Stimulated activated CD4-positive, alpha-beta T cell treated with anti-CD3 and anti-CD28 coated beads, Interleukin-2, amount 100 ng/mL, for 4 hours (primary cell): ENCODE measurements around the gene ESR1.
"Not testable (repeated sequence)": the region's sequence is repeated elsewhere in the genome, so short reads cannot be mapped to it uniquely, and the experiment has no call there.

Source experiments
- DNase-seq: peaks from one replicate; pipeline ENCODE4 v3.0.0-alpha.2; 2020; ENCODE audit warnings: low read depth

Gene ESR1

GRCh38 chr6:152135755-152136448 is 328.4 kb downstream of the ESR1 start:
- DNase-seq: no peak

GRCh38 chr6:152136449-152136825 is 329.0 kb downstream of the ESR1 start:
- DNase-seq: no peak

GRCh38 chr6:152138344-152138743 is 330.9 kb downstream of the ESR1 start:
- DNase-seq: not testable (repeated sequence)

GRCh38 chr6:152142105-152142504 is 334.6 kb downstream of the ESR1 start:
- no peak for DNase-seq

- no peak for DNase-seq
These were observed 335.9 kb downstream of the ESR1 start for GRCh38 chr6:152143359-152143758.

GRCh38 chr6:152146385-152146784 is 338.9 kb downstream of the ESR1 start:
- no peak for DNase-seq

- DNase-seq: no peak
These were observed 339.8 kb downstream of the ESR1 start for GRCh38 chr6:152147269-152147668.

GRCh38 chr6:152148412-152148811 is 340.9 kb downstream of the ESR1 start:
- no peak for DNase-seq

- DNase-seq: no peak
These were observed 342.7 kb downstream of the ESR1 start for GRCh38 chr6:152150196-152150595.

GRCh38 chr6:152151920-152152319 is 344.4 kb downstream of the ESR1 start:
- DNase-seq: no peak

GRCh38 chr6:152154559-152155356 is 347.3 kb downstream of the ESR1 start:
- DNase-seq: no peak

GRCh38 chr6:152155792-152156191 is 348.3 kb downstream of the ESR1 start:
- DNase-seq: no peak

GRCh38 chr6:152160346-152160745 is 352.9 kb downstream of the ESR1 start:
- no peak for DNase-seq

- DNase-seq: no peak
These were observed 354.0 kb downstream of the ESR1 start for GRCh38 chr6:152161501-152161900.

- no peak for DNase-seq
These were observed 357.5 kb downstream of the ESR1 start for GRCh38 chr6:152164957-152165356.

GRCh38 chr6:152166497-152166896 is 359.0 kb downstream of the ESR1 start:
- no peak for DNase-seq

GRCh38 chr6:152166897-152167296 is 359.4 kb downstream of the ESR1 start:
- DNase-seq: no peak

- no peak for DNase-seq
These were observed 360.4 kb downstream of the ESR1 start for GRCh38 chr6:152167641-152168603.

- DNase-seq: no peak
These were observed 362.8 kb downstream of the ESR1 start for GRCh38 chr6:152170313-152170701.

GRCh38 chr6:152170702-152171667 is 363.5 kb downstream of the ESR1 start:
- peak; percentile 48 for DNase-seq

- no peak for DNase-seq
These were observed 365.8 kb downstream of the ESR1 start for GRCh38 chr6:152173321-152173720.
